GM12801 (cell line): Measurements from ENCODE around the gene HELB.

Experiments used
- TF ChIP-seq, protein P1 (sequence below): IDR thresholded peaks from one replicate; pipeline ENCODE4 v1.5.1; 2011; ENCODE audit warnings: control low read depth; ENCODE audit not compliant: insufficient read length; ENCODE audit errors: extremely low read depth

Gene HELB

DNA sequence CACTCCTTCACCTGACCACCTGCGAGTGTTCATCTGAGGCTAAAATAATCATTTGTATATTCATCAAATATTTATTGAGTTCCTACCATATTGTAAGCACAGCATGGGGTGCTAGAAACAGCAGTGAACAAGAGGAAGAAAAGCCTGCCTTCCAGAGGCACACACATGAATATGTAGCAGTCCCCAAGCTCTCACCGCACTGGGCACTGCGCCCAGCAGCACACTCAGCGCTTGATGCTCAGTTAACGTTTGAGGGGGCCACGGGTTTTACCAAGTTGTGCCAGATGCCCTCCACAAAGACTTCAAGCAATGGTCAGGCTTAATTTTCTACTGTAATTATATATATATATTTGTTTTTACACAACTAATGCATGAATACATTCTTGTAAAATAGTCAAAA is 52.0 kb downstream of the HELB start:
- TF ChIP-seq, protein P1, sequence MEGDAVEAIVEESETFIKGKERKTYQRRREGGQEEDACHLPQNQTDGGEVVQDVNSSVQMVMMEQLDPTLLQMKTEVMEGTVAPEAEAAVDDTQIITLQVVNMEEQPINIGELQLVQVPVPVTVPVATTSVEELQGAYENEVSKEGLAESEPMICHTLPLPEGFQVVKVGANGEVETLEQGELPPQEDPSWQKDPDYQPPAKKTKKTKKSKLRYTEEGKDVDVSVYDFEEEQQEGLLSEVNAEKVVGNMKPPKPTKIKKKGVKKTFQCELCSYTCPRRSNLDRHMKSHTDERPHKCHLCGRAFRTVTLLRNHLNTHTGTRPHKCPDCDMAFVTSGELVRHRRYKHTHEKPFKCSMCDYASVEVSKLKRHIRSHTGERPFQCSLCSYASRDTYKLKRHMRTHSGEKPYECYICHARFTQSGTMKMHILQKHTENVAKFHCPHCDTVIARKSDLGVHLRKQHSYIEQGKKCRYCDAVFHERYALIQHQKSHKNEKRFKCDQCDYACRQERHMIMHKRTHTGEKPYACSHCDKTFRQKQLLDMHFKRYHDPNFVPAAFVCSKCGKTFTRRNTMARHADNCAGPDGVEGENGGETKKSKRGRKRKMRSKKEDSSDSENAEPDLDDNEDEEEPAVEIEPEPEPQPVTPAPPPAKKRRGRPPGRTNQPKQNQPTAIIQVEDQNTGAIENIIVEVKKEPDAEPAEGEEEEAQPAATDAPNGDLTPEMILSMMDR, result no peak

DNA sequence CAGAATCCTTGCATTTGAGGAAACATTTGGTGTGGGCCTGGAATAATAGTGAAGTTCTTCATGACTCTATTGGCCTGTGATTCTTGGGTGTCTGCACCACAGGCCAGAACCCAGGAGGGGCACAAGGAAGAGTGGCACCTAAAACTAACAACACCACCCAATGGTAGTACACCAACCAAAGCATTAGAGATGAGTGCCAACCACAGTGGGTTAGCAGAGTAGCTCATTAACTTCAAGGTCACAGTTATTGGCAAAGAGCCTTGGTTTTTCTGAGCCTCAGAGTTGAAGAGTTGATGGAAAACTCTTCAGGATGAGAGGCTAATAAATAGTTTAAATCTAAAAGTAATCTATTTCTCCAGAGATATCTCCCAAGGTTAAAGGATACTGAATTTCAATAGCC is 57.0 kb downstream of the HELB start:
- TF ChIP-seq, protein P1, result no peak

DNA sequence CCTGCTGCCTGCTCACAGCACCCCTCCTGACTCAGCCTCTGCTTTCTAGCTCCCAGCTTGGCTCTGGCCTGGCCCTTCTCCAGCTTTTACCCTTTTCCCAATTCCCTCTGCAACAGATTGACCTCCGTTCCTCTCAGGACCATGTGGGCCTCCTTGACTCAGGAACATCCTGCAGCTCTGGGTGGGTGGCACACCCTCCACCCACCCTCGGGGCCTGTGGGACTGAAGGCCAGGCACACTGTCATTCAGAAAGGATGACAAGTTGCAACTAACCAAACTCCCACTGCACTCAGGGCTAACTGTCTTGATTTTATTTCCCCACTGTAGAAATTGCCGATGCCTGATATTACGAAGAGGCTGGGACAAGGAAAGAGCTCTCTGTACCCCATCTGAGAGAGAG is 59.4 kb downstream of the HELB start:
- TF ChIP-seq, protein P1, result no peak

DNA sequence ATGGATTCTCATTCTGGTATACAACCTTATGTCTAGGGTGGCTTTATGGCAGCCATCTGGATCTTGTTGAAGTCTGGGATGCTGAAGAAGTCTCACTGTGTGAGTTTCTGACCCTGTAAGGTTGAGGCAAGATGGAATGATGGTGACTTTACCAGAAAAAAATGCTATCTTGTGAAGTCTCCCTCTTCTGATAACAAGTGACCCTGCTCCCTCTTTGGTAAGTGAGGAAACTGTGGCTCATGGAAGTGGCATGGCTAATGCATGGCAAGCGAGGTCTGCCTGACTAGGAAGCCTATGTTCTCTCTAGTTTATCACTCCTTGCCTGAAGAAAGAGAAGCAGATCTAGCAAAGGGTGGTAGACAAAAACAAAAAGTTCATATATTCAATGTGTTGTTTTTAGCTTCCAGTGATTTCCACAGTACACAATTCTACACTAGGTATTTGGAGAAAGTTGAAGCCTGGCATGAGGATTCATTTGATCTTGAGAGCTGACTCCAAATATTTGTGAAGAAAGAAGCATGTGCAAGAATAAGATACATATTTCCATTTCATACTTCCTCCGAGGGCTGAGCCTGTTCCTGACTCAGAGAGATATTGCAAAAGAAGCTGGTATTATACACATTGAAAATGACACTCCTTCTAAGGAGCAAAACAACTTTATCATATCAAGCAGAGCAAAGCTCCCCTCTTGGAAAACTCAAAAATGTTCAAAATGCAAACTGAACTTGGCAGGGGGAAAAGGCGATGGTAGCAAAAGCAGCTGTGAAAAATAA is 63.6 kb downstream of the HELB start:
- TF ChIP-seq, protein P1, result no peak

DNA sequence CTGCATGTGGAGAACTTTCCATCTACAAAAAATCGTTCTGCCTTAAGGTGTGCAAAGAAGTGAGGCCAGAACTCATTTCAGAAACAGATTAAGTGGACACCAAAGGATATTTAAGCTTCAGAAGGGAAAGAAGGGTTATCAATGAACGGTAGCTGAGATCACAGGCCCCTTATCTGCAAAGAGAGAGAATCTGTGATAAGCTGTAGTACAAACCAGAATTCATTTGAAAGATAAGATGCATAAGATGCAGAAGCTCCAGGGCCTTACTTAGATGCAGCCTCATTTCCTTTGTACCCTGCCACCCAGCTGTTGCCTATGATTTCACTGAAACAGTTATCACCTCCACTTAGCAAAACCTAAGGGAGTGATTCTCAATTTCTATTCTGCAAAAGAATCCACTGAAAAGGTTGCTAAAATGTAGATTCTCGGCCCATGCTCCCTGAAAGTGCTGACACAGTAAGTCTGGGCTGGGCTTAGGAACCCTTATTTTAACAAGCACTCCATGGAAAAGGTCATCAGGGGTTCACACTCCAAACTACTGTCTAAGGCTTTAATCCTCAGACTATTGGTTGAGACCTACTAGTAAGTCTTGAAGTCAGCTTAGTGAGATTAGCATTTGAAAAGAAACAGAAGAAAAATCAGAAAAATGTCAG is 64.8 kb downstream of the HELB start:
- TF ChIP-seq, protein P1, result no peak

DNA sequence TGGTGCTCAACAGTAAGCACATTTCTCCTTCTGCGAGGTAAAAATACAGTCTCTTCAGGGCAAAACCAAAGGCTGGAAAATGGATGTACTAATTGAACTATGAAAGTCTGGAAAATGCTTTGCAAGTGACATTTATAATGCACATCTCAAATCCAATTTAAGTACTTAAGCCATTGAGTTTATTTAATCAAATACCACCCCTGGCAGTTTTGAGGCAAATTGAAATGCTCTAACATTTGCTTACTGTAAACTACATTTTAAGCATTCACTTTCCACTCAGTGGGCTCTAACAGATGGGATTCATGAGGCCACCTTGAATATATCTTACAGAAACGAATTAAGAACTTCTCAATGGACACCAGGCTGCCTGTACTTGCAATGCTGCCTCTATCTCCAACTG is 69.7 kb downstream of the HELB start:
- TF ChIP-seq, protein P1, result no peak

DNA sequence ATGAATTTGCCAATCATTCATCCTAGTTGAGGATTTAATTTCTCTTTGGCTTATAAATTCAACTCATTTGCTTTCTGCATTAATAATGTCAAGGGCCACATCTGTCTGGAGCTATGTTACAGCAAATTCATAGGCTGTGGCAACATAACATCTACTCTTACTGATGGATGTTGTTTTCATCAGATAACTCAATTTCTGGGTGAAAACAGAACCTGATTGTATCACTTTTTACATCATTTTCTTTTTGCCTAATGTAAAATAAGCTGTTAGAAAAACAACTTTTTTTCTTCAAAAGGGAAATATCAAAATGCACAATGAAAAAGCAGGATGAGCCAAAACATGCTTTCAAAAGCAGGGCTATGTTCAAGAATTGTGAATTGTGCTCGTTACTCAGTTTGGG is 73.3 kb downstream of the HELB start:
- TF ChIP-seq, protein P1, result no peak
